Measurements from ENCODE around the gene SHISA7. TPM values are rescaled to one million over a fixed set of nuclear protein-coding genes. Genes with fewer than 3 reads are reported as not detected.
A peak's percentile ranks its signal among the peaks of the same experiment; 100 is the strongest.

The SHISA7 gene
- total RNA-seq, 2 donors from 2014 or later, result not detected

- no peak overlapping the region for H3K9ac ChIP-seq (ENCODE audit: low read depth in 2 of 2, low read length in 2 of 2)
- no peak for DNase-seq
These were observed 30.3 kb upstream of the SHISA7 start for GRCh38 chr19:55473225-55474012.

GRCh38 chr19:55472463-55472862, 29.4 kb upstream of the SHISA7 start:
- TF ChIP-seq CTCF (IDR thresholded peaks at IDR 0.05), result no peak
- Histone ChIP-seq H3K4me1 (no peaks in the 10 kb centered on the region), H3K4me3 (no peak overlapping the region), H3K9ac (ENCODE audit: low read depth in 2 of 2, low read length in 2 of 2) (no peak overlapping the region), H3K27me3 (no peaks in the 10 kb centered on the region), H3K9me3 (no peaks in the 10 kb centered on the region), H3K36me3 (no peaks in the 10 kb centered on the region), H3K27ac (no peak overlapping the region)
- intact Hi-C loops (cut with DNase I), result no loop called here
- DNase-seq, result no peak

More at GRCh38 chr19:55473225-55474012, 30.3 kb upstream of the SHISA7 start:
- Histone ChIP-seq H3K27me3 (no peaks in the 10 kb centered on the region), H3K36me3 (no peaks in the 10 kb centered on the region), H3K27ac (no peak overlapping the region), H3K9me3 (no peaks in the 10 kb centered on the region), H3K4me1 (no peaks in the 10 kb centered on the region), H3K4me3 (no peak overlapping the region)
- no peak for TF ChIP-seq CTCF (IDR thresholded peaks at IDR 0.05)
- intact Hi-C loops (cut with DNase I), result no loop called here

- no peaks in the 10 kb centered on the region for H3K36me3 ChIP-seq
- H3K9me3 ChIP-seq, result no peaks in the 10 kb centered on the region
- intact Hi-C loops (cut with DNase I), result no loop called here
- H3K4me3 ChIP-seq, result no peak overlapping the region
- H3K27ac ChIP-seq, result no peak overlapping the region
- DNase-seq, result no peak
- H3K9ac ChIP-seq (ENCODE audit: low read depth in 2 of 2, low read length in 2 of 2), result no peak overlapping the region
- no peaks in the 10 kb centered on the region for H3K27me3 ChIP-seq
- H3K4me1 ChIP-seq, result no peaks in the 10 kb centered on the region
- no peak for TF ChIP-seq CTCF (IDR thresholded peaks at IDR 0.05)
These were observed 28.2 kb upstream of the SHISA7 start for GRCh38 chr19:55471266-55471665.

GRCh38 chr19:55468054-55468393, 24.9 kb upstream of the SHISA7 start:
- Histone ChIP-seq H3K9me3 (no peaks in the 10 kb centered on the region), H3K27ac (no peak overlapping the region), H3K27me3 (no peaks in the 10 kb centered on the region), H3K9ac (ENCODE audit: low read depth in 2 of 2, low read length in 2 of 2) (no peak overlapping the region), H3K4me3 (no peak overlapping the region), H3K4me1 (no peaks in the 10 kb centered on the region), H3K36me3 (no peaks in the 10 kb centered on the region)
- intact Hi-C loops (cut with DNase I), result loop anchor here (5.0 kb wide), 1 partner anchor 34 kb away; no protein-coding TSS in a partner anchor
- DNase-seq, result no peak
- no peak for TF ChIP-seq CTCF (IDR thresholded peaks at IDR 0.05)

GRCh38 chr19:55467236-55468053, 24.3 kb upstream of the SHISA7 start:
- Histone ChIP-seq H3K9ac (ENCODE audit: low read depth in 2 of 2, low read length in 2 of 2) (no peak overlapping the region), H3K27ac (no peak overlapping the region)
- intact Hi-C loops (cut with DNase I), result loop anchor here (5.0 kb wide), 1 partner anchor 35 kb away; no protein-coding TSS in a partner anchor

More at GRCh38 chr19:55467236-55468053, 24.3 kb upstream of the SHISA7 start:
- H3K4me3 ChIP-seq, result no peak overlapping the region
- peak; percentile 62 for DNase-seq
- peak; percentile 98 for TF ChIP-seq CTCF (IDR thresholded peaks at IDR 0.05)
- H3K27me3 ChIP-seq, result no peaks in the 10 kb centered on the region
- H3K4me1 ChIP-seq, result no peaks in the 10 kb centered on the region
- no peaks in the 10 kb centered on the region for H3K9me3 ChIP-seq
- no peaks in the 10 kb centered on the region for H3K36me3 ChIP-seq
